HEK293T (cell line): ENCODE results near the gene CRHR2.

ENCODE experiments used
- CTCF ChIA-PET: fragments of 350-600 bp; formaldehyde crosslinking; extraction: SDS; loops from one replicate; lab custom pipeline; 2021; ENCODE audit warnings: antibody characterized with exemption, inconsistent platforms; lab: Yijun Ruan, JAX
- POLR2A ChIA-PET: fragments of 350-600 bp; formaldehyde crosslinking; extraction: SDS; loops from one replicate; lab custom pipeline; 2020; ENCODE audit warnings: antibody characterized with exemption, inconsistent platforms; lab: Yijun Ruan, JAX
- DNase-seq: peaks from one replicate; pipeline ENCODE4 v3.0.0; 2012; ENCODE audit warnings: mixed read lengths; ENCODE audit errors: extremely low spot score
- ARNT ChIP-seq: fragments of 450-650 bp; IDR thresholded peaks from 2 replicates; pipeline ENCODE4 v1.6.1; 2017; ENCODE audit warnings: mild to moderate bottlenecking
- BHLHE40 ChIP-seq: fragments of 450-650 bp; IDR thresholded peaks from 2 replicates; pipeline ENCODE4 v1.6.1; 2016; ENCODE audit warnings: mild to moderate bottlenecking, moderate library complexity, borderline replicate concordance
- CTBP1 ChIP-seq: fragments of 450-650 bp; IDR thresholded peaks from 2 replicates; pipeline ENCODE4 v1.6.1; 2016; ENCODE audit warnings: borderline replicate concordance
- ELF4 ChIP-seq: fragments of 450-650 bp; IDR thresholded peaks from 2 replicates; pipeline ENCODE4 v1.6.1; 2017; ENCODE audit warnings: antibody characterized with exemption
- FOXA1 ChIP-seq: fragments of 450-650 bp; IDR thresholded peaks from 2 replicates; pipeline ENCODE4 v1.6.1; 2016; ENCODE audit warnings: mild to moderate bottlenecking
- FOXK2 ChIP-seq: fragments of 450-650 bp; IDR thresholded peaks from 2 replicates; pipeline ENCODE4 v1.6.1; 2016; ENCODE audit warnings: mild to moderate bottlenecking
- FOXM1 ChIP-seq: fragments of 450-650 bp; IDR thresholded peaks from 2 replicates; pipeline ENCODE4 v1.6.1; 2017; ENCODE audit warnings: mild to moderate bottlenecking, borderline replicate concordance
- HDGF ChIP-seq: fragments of 450-650 bp; IDR thresholded peaks from 2 replicates; pipeline ENCODE4 v1.6.1; 2017; ENCODE audit warnings: antibody characterized with exemption, borderline replicate concordance
- L3MBTL2 ChIP-seq: fragments of 450-650 bp; conservative IDR thresholded peaks from 2 replicates; pipeline ENCODE4 v1.6.1; 2016; ENCODE audit warnings: mild to moderate bottlenecking
- LEF1 ChIP-seq: fragments of 450-650 bp; IDR thresholded peaks from 2 replicates; pipeline ENCODE4 v1.6.1; 2017; ENCODE audit warnings: mild to moderate bottlenecking, borderline replicate concordance
- NFRKB ChIP-seq: fragments of 450-650 bp; IDR thresholded peaks from 2 replicates; pipeline ENCODE4 v1.6.1; 2016; ENCODE audit warnings: mild to moderate bottlenecking, moderate library complexity
- SP1 ChIP-seq: fragments of 450-650 bp; IDR thresholded peaks from 2 replicates; pipeline ENCODE4 v1.6.1; 2017
- SUZ12 ChIP-seq: fragments of 450-650 bp; IDR thresholded peaks from 2 replicates; pipeline ENCODE4 v1.6.1; 2016; ENCODE audit warnings: mild to moderate bottlenecking
- TARDBP ChIP-seq: fragments of 450-650 bp; IDR thresholded peaks from 2 replicates; pipeline ENCODE4 v1.6.1; 2016
- ZNF384 ChIP-seq: fragments of 450-650 bp; IDR thresholded peaks from 2 replicates; pipeline ENCODE4 v1.6.1; 2016
- TF ChIP-seq, protein P1 (sequence below): fragments of 450-650 bp; IDR thresholded peaks from 2 replicates; pipeline ENCODE4 v1.6.1; 2016

The CRHR2 gene

DNA sequence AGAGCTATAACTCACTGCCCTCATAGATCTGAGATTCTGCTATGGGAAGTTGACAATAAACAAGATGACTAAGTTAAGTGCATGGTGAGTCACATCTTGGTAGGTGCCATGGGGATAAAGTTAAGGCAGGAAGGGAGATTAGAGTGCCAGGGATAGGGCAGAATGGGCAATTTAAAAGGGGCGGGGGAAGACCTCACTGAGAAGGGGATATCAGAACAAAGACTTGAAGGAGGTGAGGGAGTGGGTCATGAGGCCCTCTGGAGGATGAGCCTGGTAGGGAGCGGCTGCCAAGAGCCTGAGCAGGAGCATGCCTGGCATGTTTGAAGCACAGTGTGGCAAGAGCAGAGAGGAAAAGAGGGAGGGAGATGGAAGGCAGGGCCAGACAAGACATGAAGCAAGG is 34.9 kb upstream of the CRHR2 start:
- ChIA-PET POLR2A (no interaction called here), CTCF (no interaction called here)
- no peak for DNase-seq
- no peak for TF ChIP-seq ARNT
- no peak for TF ChIP-seq FOXM1
- TF ChIP-seq, protein P1, sequence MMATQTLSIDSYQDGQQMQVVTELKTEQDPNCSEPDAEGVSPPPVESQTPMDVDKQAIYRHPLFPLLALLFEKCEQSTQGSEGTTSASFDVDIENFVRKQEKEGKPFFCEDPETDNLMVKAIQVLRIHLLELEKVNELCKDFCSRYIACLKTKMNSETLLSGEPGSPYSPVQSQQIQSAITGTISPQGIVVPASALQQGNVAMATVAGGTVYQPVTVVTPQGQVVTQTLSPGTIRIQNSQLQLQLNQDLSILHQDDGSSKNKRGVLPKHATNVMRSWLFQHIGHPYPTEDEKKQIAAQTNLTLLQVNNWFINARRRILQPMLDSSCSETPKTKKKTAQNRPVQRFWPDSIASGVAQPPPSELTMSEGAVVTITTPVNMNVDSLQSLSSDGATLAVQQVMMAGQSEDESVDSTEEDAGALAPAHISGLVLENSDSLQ: no peak
- TF ChIP-seq L3MBTL2: no peak
- TF ChIP-seq ZNF384: no peak
- TF ChIP-seq SUZ12: no peak
- no peak for TF ChIP-seq ELF4
- no peak for TF ChIP-seq FOXA1
- TF ChIP-seq SP1: no peak
- TF ChIP-seq TARDBP: no peak
- no peak for TF ChIP-seq LEF1
- no peak for TF ChIP-seq NFRKB

DNA sequence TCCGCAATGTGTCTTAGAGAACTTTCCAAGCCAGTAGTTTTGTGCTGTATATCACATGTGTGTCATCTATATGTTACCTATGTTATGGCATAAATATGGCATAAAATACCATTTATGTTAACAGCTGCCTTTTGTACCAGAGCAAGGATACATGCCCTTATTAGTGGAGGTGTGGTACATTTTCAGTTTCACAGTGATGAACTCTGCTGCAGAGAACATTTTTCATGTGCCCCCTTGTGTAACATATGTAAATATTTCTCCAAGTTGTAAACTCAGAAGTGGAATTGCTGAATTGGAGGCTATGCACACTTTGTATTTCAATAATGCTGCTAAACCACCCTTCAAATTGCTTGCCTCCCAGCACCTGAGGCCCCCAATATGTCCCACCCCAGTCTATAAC is 31.9 kb upstream of the CRHR2 start:
- no peak for DNase-seq
- ChIA-PET CTCF (no interaction called here), POLR2A (no interaction called here)
- no peak for TF ChIP-seq ZNF384
- no peak for TF ChIP-seq SUZ12
- no peak for TF ChIP-seq LEF1

DNA sequence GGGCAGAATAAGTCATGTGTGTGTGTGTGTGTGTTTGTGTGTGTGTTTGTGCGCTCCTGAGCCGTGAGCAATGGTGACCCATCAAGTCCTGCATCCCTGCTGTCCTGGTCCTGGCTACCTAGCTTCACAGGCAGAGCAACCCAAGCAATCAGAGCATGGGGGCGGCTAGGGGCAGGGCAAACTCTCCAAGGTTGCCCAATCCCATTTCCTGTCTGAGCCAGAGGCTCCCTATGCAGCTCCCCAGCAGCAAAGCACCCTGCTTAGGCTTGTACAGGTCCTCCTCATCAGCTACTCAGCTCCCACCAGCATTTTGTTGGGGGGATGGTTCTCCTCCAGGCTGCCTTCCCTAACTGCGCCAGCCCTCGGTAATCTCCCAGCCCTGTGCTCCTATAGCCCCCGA is 31.1 kb upstream of the CRHR2 start:
- ChIA-PET CTCF (no interaction called here), POLR2A (no interaction called here)
- TF ChIP-seq CTBP1: no peak
- no peak for TF ChIP-seq BHLHE40
- TF ChIP-seq ARNT: no peak
- TF ChIP-seq NFRKB: no peak
- no peak for TF ChIP-seq SP1
- TF ChIP-seq HDGF: no peak
- TF ChIP-seq TARDBP: no peak
- TF ChIP-seq ZNF384: no peak
- TF ChIP-seq FOXK2: no peak
- no peak for TF ChIP-seq LEF1
- TF ChIP-seq SUZ12: no peak
- no peak for TF ChIP-seq FOXM1
- no peak for TF ChIP-seq L3MBTL2
- TF ChIP-seq FOXA1: no peak
- TF ChIP-seq, protein P1: no peak
- TF ChIP-seq ELF4: no peak

DNA sequence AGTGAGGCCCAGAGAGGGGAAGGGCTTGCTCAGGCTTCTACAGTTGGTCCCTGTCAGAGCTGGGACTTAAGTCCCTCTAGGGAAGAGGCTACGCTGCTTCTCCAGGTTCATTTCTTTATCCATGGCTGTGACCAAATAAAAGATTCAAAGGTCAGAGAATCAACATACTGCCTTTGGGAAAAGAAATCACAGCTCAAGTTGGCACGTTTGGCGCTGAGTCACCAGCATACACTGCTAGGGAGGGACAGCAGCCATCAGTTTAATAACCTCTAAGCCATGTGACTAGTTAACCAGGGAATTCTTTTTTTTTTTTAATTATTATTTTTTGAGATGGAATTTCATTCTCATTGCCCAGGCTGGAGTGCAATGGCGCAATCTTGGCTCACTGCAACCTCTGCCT is 28.4 kb upstream of the CRHR2 start:
- ChIA-PET POLR2A (interaction anchor here (1.1 kb wide), 1 partner anchor 24 kb away, joined by 3 read pairs; no protein-coding TSS in a partner anchor), CTCF (no interaction called here)

More for the DNA sequence above, 31.1 kb upstream of the CRHR2 start:
- DNase-seq: no peak

DNA sequence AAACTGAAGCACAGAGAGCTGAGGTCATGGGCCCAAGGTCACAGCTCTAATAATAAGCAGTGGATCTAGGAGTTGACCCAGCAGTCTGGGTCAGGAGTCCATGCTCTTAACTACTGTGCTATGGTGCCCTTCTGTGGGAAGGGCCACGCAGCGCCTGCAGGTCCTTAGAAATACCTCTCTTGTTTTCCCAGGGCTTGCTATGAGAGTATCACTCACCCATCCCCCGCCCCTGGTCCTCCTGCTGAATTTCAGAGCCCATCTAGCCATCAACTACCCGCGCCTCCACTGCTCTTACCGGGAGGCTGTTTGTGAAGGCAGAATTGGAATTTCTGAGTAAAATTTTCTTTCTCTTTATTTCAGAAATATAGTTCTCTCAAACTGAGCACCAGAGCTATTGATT is 27.3 kb upstream of the CRHR2 start:
- DNase-seq: no peak
- POLR2A ChIA-PET: interaction anchor here (1.1 kb wide), 1 partner anchor 25 kb away, joined by 3 read pairs; no protein-coding TSS in a partner anchor
- no peak for TF ChIP-seq FOXK2
- TF ChIP-seq ELF4: no peak
- no peak for TF ChIP-seq CTBP1
- TF ChIP-seq SP1: no peak
- TF ChIP-seq SUZ12: no peak
- TF ChIP-seq ZNF384: no peak
- TF ChIP-seq BHLHE40: no peak
- TF ChIP-seq ARNT: no peak
- no peak for TF ChIP-seq L3MBTL2
- no peak for TF ChIP-seq FOXA1
- CTCF ChIA-PET: interaction anchor here (0.8 kb wide), 1 partner anchor 13 kb away, joined by 6 read pairs; no protein-coding TSS in a partner anchor

More for the DNA sequence above, 28.4 kb upstream of the CRHR2 start:
- TF ChIP-seq LEF1 (no peak), NFRKB (no peak), ZNF384 (no peak), FOXM1 (no peak), SUZ12 (no peak), SP1 (no peak), ARNT (no peak), L3MBTL2 (no peak), CTBP1 (no peak), BHLHE40 (no peak), TARDBP (no peak)
- TF ChIP-seq, protein P1: no peak
- DNase-seq: no peak

DNA sequence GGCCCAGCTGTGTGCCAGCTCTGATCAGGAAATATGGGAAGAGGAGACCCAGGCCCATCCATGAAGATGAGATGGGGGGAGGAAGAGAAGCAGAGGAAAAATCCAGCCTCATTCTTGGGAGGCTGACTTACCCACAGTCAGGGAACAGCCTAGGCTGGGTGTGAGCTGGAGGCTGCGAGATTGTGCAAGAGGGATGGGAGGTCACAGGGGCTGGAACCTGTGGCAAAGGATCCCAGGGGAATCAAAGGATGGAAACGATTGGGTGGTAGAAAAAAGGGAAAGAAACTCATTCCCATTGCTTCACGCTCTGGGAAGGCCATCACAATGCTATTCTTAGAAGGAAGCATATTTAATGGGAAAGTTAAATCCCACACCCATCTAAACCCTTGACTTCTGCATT is 26.7 kb upstream of the CRHR2 start:
- no peak for DNase-seq
- CTCF ChIA-PET: interaction anchor here (0.8 kb wide), 1 partner anchor 12 kb away, joined by 6 read pairs; no protein-coding TSS in a partner anchor
- TF ChIP-seq CTBP1 (no peak), BHLHE40 (no peak), SUZ12 (no peak), L3MBTL2 (no peak), HDGF (no peak), ARNT (no peak), ELF4 (no peak)
- TF ChIP-seq, protein P1: no peak
- POLR2A ChIA-PET: interaction anchor here (0.6 kb wide), 1 partner anchor 13 kb away, joined by 3 read pairs; no protein-coding TSS in a partner anchor
